Left renal cortex interstitium (tissue), 4 donors: ENCODE results near the gene DR1. TPM values are rescaled to one million over a fixed set of nuclear protein-coding genes. Genes with fewer than 3 reads are reported as not detected.
"Not testable (repeated sequence)": the region's sequence is repeated elsewhere in the genome, so short reads cannot be mapped to it uniquely, and the experiment has no call there.

Experiments
- DNase-seq, 4 donors: peaks; one replicate each; pipeline ENCODE4 v3.0.0-alpha.2; 2013; ENCODE audit warnings: low read depth in 4 of 4, low spot score in 2 of 4, missing footprints in 1 of 4
- polyA plus RNA-seq, 4 donors: library from polyadenylated mRNA; unstranded; fragments of 120-200 nt; gene quantifications; one replicate each; pipeline ENCODE4 v1.2.1, GENCODE V29; 2013; ENCODE audit not compliant: insufficient read length in 4 of 4

The DR1 gene
- polyA plus RNA-seq, 4 donors, result 55.3 to 65.7 (median 60.2) TPM

DNA sequence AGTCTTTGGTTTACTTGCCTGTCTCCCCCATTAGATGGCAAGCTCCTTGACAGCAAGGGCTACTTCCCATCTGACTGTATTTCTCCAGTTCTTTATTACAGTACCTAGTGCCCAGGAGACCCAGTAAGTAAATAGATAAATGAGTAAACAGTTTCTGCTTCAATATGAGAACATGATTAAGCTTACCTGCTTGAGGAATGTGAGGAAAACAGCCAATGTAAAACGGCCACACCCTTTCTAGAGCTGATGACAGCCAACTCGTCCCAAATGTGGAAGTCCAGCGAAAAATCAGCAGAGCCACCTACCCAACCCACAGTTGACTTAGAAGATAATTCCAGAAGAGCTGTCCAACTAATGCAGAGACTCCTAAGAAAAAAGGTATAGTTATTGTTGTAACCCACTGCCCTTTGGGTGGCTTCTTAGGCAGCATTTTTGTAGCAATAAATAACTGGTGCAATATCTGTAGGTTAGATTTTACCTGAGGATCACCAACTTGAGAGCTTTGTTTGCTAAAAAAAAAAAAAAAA, 6.5 kb upstream of the DR1 start:
- no peak for DNase-seq

GRCh38 chr1:93340090-93340489, 5.6 kb upstream of the DR1 start:
- no peak for DNase-seq

GRCh38 chr1:93344484-93344883, 1.2 kb upstream of the DR1 start:
- no peak for DNase-seq

GRCh38 chr1:93344886-93345632, 648 bp upstream of the DR1 start:
- peak in 2 of 4 donors; percentile 53 to 82 for DNase-seq

GRCh38 chr1:93346421-93346993, 800 bp downstream of the DR1 start:
- no peak for DNase-seq

GRCh38 chr1:93347334-93347899, 1.7 kb downstream of the DR1 start:
- no peak for DNase-seq

DNA sequence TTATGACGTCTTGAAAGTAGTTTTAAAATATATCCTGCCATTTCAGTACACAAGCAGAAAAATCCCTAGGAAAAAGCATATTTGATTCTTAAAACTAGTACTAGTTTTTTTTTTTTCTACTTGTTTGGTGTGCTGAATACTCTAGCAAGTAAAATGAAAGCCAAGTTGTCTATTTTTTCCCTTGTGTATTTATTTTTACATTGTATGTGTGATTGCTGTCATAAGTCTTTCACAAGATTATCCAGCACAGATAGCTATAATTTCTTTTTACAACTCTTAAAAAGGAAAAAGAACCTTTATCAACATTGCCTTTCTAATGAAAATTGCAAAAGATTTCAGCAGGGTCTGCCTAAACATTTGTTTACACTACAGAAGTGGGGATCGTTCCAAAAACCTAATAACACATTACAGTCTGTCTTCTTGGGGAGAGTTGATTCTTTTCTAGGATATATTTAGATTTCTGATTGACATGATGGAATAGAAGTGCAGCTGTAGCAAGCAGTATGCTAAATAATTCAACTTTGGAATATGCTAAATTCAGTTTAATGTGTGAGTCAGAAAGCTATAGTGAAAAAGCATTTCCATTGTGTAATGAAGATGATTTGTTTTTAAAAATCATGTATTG, 2.5 kb downstream of the DR1 start:
- no peak for DNase-seq

DNA sequence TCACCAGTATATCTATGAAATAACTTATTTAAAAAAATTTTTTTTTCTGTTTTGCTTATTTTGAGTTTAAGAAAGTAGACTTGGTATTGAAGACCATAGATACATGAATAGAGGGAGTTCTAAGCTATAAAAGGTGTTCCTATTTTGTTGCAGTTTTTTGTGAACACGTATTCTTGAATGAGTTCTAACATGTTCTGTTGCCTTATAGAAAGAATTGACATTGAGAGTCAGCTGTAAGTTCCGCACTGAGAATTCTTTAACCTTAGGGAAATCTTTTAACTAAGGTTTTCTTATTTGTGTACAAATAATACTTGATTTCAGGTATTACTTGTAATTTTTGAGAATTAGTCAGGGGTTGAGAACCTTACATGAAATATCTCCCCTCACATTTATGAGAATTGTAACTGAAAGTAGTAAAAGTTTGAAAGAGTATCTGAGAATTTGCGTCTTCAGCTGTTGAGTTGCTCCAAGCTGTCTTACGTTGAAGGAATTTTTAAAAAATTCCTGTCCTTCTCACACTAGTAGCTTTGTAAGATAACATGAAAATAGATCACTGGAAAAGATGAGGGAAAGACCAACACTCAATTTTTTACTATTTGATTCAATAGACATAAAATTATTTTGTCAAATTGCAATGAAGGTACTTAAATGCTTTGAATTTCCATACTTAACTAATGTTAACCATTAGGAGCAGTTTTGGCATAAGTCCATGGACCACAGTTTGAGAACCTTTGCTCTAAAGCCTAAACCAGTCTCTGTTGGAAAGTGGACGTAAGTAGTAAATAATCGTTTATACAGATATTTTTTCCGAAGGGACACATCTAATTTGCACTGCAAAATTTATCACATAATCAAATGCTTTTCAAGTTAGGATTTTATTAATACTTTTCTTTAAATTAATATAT, 3.8 kb downstream of the DR1 start:
- no peak for DNase-seq

DNA sequence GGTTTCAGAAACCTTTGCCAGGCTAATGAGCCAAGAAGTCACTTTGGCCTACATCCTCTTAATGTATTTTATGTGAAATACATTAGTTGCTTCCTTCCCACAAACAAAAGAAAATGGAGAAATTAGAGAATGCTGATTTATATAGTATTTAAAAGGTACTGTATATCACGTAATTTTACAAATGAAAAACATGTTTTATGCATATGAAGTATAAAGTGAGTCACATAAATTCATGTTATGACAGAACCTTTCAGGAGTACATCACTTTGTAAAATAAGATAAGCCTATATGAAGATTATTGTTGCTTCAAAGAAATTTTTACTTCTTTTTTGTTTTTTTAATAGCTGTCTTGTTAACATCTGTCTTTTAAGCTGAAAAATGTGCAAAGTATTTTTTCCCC, 4.6 kb downstream of the DR1 start:
- DNase-seq, result no peak

GRCh38 chr1:93350875-93351274, 5.2 kb downstream of the DR1 start:
- no peak for DNase-seq

DNA sequence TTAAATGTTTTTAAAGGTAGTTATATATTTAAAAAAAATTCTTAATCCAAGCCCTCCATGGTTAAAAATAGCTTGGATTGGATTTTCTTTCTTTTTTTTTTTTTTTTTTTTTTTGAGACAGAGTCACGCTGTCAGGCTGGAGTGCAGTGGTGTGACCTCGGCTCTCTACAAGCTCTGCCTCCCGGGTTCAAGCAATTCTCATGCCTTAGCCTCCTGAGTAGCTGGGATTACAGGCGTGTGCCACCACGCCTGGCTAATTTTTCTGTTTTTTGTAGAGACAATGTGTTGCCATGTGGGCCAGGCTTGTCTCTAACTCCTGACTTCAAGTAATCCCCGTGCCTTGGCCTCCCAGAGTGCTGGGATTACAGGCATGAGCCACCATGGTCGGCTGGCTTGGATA, 5.6 kb downstream of the DR1 start:
- DNase-seq, result not testable (repeated sequence)

DNA sequence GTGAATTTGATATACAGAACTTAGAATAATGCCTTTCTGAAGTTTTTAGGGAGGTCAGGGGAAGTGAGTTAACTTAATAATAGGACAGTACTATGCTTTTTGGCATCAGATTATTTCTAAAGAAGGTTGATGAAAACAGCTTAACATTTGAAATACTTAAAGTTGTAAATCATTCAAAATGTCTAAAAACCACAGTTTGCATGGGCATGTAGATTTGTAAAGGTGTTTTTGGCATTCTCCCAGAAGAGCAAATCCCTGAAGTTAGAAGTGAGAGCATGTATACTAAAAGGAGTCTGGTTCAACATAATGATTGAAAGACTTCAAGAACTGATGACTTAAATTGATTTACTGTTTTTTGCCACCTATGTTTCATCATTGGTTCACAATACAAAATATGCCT, 6.7 kb downstream of the DR1 start:
- no peak for DNase-seq

- DNase-seq, result peak in 1 of 4 donors; percentile 31
Observed at GRCh38 chr1:93353286-93353685, 7.6 kb downstream of the DR1 start.

DNA sequence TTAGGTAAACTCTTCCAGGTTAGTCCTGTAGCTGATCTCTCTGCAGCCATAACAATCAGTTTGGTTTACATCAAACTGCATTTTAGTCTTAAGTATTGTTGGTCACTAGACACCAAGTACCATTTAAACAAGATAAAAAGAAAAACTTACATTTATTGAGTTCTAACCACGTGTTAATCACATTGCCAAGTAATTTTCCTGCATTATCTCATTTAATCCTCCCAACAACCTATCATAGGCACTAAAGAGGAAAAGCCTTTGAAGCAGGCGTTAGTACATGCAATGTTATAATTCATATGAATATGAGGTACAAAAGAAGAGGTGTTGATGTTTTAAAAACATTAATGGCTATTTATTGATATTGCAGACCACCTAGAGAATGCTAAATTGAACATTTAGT, 9.0 kb downstream of the DR1 start:
- no peak for DNase-seq

- DNase-seq, result no peak
Observed at GRCh38 chr1:93357242-93357641, 11.5 kb downstream of the DR1 start.

DNA sequence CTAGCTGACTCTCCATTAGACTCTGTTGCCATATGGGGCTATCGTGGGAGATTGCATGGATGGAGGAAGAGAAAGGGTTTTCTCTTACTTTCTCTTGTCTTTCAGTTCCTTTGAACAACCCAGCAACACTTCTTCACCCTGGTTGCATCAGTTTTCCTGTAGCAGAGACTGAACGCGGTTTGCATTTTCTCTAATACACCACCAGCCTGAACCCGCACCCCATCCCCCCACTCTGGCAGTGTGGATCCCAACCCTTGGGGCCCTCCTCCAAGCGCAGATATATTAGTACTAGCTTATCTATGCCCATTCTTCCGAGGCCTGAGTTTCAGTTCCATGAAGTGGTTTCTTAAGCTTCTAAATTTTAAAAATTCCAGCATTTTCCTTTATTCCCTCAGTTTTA, 12.6 kb downstream of the DR1 start:
- no peak for DNase-seq

DNA sequence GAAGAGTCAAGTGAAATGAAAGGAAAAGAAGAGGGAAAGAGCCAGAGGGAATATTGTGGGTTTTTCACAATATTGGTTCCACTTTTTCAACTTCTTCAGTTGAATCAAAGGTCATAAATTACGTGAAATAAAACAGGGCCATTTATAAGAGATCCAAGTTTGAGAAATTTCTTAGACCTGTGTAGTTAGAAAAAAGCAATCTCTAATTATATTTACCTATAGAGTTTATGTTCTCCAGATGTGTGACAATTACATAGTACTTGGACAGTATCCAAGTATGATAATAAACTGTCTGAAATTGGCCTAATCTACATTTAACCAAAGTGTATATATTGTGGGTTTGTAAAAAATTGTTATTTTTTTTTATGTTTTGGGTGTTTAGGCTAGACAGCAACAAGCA, 14.4 kb downstream of the DR1 start:
- DNase-seq, result no peak

DNA sequence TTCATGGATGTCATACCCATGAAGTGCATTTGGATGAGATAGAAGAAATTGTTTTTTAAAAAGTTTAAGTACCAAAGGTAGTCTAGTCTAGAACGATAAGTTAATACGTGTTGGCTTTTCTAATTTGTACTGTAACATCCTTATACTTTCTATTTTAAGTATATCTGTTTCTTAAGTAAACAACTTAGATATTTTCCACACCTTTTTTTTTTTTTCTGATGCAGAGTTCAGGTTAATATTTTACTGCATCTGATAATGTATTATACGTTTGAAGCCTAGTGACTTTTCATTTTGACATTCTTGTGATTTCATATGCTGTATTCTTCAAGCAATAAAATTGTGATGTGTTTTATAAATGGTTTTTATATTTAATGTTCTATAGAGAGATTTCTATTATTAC, 16.5 kb downstream of the DR1 start:
- DNase-seq, result no peak

- DNase-seq, result no peak
Observed at GRCh38 chr1:93365813-93366212, 20.1 kb downstream of the DR1 start.

DNA sequence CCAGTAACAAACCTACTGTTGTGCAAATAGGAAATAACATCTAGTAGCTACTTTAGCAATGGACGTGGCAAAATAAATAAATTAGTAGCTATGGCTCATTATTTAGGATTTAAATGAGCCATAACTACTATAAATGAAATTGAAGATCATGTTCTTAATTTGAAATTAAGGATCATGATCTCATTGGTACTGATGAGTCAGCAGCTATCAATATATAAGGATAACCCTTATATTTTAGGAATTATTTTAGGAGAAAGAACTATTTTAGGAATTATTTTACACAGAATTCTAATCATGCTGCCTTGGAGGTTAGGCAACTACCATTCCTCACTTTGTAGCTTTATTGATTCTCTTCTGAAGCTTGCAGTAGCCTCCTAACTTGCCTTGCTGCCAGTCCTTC, 24.0 kb downstream of the DR1 start:
- DNase-seq, result no peak
